NCI-H82 treated with DMSO at 0.1 percent for 48 hours (cell line): ENCODE measurements around the gene UGT2B17.
"Not testable (repeated sequence)": the region's sequence is repeated elsewhere in the genome, so short reads cannot be mapped to it uniquely, and the experiment has no call there.

Experiments used
- DNase-seq: peaks from one replicate; lab custom pipeline; 2025; ENCODE audit not compliant: unreplicated experiment; lab: John Stamatoyannopoulos, UW

UGT2B17 gene

GRCh38 chr4:68569466-68570121 lies 6.5 kb downstream of the UGT2B17 start:
- DNase-seq, result no peak

GRCh38 chr4:68569036-68569435 lies 7.1 kb downstream of the UGT2B17 start:
- DNase-seq, result not testable (repeated sequence)

GRCh38 chr4:68568535-68568934 lies 7.6 kb downstream of the UGT2B17 start:
- DNase-seq, result not testable (repeated sequence)

GRCh38 chr4:68566364-68566763 lies 9.8 kb downstream of the UGT2B17 start:
- not testable (repeated sequence) for DNase-seq

GRCh38 chr4:68565082-68565481 lies 11.0 kb downstream of the UGT2B17 start:
- not testable (repeated sequence) for DNase-seq

- DNase-seq, result not testable (repeated sequence)
Observed at GRCh38 chr4:68560364-68561070, 15.6 kb downstream of the UGT2B17 start.

- not testable (repeated sequence) for DNase-seq
Observed at GRCh38 chr4:68553830-68554229, 22.3 kb downstream of the UGT2B17 start.

GRCh38 chr4:68552818-68553811 lies 23.0 kb downstream of the UGT2B17 start:
- not testable (repeated sequence) for DNase-seq

- not testable (repeated sequence) for DNase-seq
Observed at GRCh38 chr4:68542742-68543141, 33.4 kb downstream of the UGT2B17 start.

- DNase-seq, result no peak
Observed at GRCh38 chr4:68536375-68536774, 39.7 kb downstream of the UGT2B17 start.

- no peak for DNase-seq
Observed at GRCh38 chr4:68535974-68536373, 40.1 kb downstream of the UGT2B17 start.

GRCh38 chr4:68522232-68522631 lies 53.9 kb downstream of the UGT2B17 start:
- not testable (repeated sequence) for DNase-seq

GRCh38 chr4:68520985-68521384 lies 55.1 kb downstream of the UGT2B17 start:
- no peak for DNase-seq

GRCh38 chr4:68518889-68519288 lies 57.2 kb downstream of the UGT2B17 start:
- DNase-seq, result no peak

- not testable (repeated sequence) for DNase-seq
Observed at GRCh38 chr4:68505452-68505851, 70.7 kb downstream of the UGT2B17 start.

- DNase-seq, result not testable (repeated sequence)
Observed at GRCh38 chr4:68504836-68505235, 71.3 kb downstream of the UGT2B17 start.

- not testable (repeated sequence) for DNase-seq
Observed at GRCh38 chr4:68503462-68503861, 72.7 kb downstream of the UGT2B17 start.

- no peak for DNase-seq
Observed at GRCh38 chr4:68499021-68499420, 77.1 kb downstream of the UGT2B17 start.

- no peak for DNase-seq
Observed at GRCh38 chr4:68498413-68499007, 77.6 kb downstream of the UGT2B17 start.

- DNase-seq, result no peak
Observed at GRCh38 chr4:68494688-68495087, 81.4 kb downstream of the UGT2B17 start.
